Stomach (tissue), 4 donors: ENCODE results near the gene WWOX.

ENCODE experiments used
- CTCF ChIP-seq, 7 experiments: fragments of 450-650 bp in 4 of 7; fragments of 200-600 bp in 3 of 7; sonication (generic) in 3 of 7; IDR thresholded peaks; one replicate each; pipeline ENCODE4 v1.5.1; 2016 to 2019; ENCODE audit warnings: antibody characterized with exemption in 7 of 7, control low read depth in 2 of 7, mild to moderate bottlenecking in 1 of 7
- POLR2A ChIP-seq, 4 donors: fragments of 450-650 bp; IDR thresholded peaks; one replicate each; pipeline ENCODE4 v1.6.1; 2016; ENCODE audit warnings: antibody characterized with exemption in 4 of 4, control low read depth in 2 of 4, mild to moderate bottlenecking in 1 of 4, moderate library complexity in 1 of 4

DNA sequence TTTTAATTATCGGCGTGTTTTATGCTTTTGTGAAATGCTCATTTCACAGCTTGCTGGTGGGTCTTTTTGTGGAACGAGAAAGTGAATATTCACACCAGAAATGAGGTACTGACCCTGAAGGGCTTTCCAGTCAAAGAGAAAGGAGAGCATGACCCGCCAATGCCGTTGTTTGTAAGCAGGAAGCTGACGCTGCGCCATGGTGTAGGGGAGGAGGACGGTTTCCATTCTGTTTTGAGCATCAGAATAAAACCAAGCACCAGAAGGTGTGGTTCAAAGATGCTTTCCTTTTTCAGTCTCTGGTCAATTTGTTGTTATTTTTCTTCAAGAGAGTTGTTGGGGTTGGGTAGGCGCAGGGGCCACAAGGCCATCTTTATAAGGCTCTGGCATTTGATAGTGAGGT lies 669.3 kb downstream of the WWOX start:
- TF ChIP-seq CTCF (IDR thresholded peaks at IDR 0.05) (no peak), POLR2A (IDR thresholded peaks at IDR 0.05) (no peak)
